ENCODE results near the gene KDM4B.

Gene KDM4B

DNA sequence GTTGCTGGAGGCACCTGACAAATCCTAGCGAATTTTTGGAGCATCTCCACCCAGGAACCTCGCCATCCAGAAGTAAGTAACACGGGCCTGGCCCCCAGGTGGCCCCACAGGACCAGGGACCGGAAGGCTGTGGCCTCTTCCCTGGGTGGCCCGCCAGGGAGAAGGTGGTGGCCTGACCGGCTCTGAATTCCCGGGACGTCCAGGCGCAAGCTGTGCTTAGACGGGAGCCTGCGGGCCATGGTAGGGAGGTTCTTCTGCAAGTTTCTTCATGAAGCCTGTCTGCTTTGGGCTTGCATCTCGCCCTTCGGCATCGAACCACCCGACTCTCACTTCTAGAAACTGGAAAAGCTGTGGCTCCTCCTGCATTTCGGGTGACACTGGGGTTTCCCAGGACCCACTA lies 47.4 kb downstream of the KDM4B start:
- Histone ChIP-seq H3K9me3 (ENCODE audit: severe bottlenecking) (no peaks in the 10 kb centered on the region), H3K4me1 (ENCODE audit: insufficient read depth, poor library complexity, severe bottlenecking) (peaks cover 9% of the 10 kb centered on the region), H3K27me3 (ENCODE audit: insufficient read depth, poor library complexity, severe bottlenecking) (no peaks in the 10 kb centered on the region), H3K27ac (ENCODE audit: poor library complexity, severe bottlenecking) (no peak overlapping the region), H3K4me3 (ENCODE audit: severe bottlenecking) (no peak overlapping the region), H3K36me3 (ENCODE audit: low read depth) (peaks cover 11% of the 10 kb centered on the region)
- ATAC-seq (ENCODE audit: low read depth), result no peak
- TF ChIP-seq, protein P1, sequence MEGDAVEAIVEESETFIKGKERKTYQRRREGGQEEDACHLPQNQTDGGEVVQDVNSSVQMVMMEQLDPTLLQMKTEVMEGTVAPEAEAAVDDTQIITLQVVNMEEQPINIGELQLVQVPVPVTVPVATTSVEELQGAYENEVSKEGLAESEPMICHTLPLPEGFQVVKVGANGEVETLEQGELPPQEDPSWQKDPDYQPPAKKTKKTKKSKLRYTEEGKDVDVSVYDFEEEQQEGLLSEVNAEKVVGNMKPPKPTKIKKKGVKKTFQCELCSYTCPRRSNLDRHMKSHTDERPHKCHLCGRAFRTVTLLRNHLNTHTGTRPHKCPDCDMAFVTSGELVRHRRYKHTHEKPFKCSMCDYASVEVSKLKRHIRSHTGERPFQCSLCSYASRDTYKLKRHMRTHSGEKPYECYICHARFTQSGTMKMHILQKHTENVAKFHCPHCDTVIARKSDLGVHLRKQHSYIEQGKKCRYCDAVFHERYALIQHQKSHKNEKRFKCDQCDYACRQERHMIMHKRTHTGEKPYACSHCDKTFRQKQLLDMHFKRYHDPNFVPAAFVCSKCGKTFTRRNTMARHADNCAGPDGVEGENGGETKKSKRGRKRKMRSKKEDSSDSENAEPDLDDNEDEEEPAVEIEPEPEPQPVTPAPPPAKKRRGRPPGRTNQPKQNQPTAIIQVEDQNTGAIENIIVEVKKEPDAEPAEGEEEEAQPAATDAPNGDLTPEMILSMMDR (IDR thresholded peaks at IDR 0.05; ENCODE audit: poor library complexity, severe bottlenecking), result no peak
- DNase-seq (ENCODE audit: low spot score), result no peak

DNA sequence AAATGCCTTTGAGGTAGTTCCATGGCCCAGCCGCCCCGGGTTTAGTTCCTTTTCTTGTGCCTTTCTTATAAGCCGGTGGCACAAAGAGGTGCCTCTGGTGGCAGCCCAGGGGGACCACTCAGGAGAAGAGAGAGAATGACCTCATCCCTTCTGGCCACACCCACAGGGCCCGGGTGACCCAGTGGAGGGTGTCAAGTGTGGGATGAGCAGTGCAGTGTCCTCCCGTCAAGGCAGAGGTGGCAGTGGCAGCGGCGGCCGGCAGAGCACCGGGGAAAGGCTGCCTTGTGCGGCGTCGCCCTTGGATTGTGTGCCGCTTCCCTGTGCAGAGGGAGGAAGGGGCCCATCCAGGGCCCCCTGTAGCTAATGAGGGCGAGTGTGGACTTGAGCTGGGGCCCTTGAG lies 47.9 kb downstream of the KDM4B start:
- ATAC-seq (ENCODE audit: low read depth) (no peak), DNase-seq (ENCODE audit: low spot score) (no peak)
- TF ChIP-seq, protein P1 (IDR thresholded peaks at IDR 0.05; ENCODE audit: poor library complexity, severe bottlenecking), result no peak
- Histone ChIP-seq H3K4me3 (ENCODE audit: severe bottlenecking) (no peak overlapping the region), H3K36me3 (ENCODE audit: low read depth) (peaks cover 11% of the 10 kb centered on the region), H3K9me3 (ENCODE audit: severe bottlenecking) (no peaks in the 10 kb centered on the region), H3K27ac (ENCODE audit: poor library complexity, severe bottlenecking) (peak overlapping the region; percentile 28), H3K4me1 (ENCODE audit: insufficient read depth, poor library complexity, severe bottlenecking) (peaks cover 9% of the 10 kb centered on the region), H3K27me3 (ENCODE audit: insufficient read depth, poor library complexity, severe bottlenecking) (no peaks in the 10 kb centered on the region)

DNA sequence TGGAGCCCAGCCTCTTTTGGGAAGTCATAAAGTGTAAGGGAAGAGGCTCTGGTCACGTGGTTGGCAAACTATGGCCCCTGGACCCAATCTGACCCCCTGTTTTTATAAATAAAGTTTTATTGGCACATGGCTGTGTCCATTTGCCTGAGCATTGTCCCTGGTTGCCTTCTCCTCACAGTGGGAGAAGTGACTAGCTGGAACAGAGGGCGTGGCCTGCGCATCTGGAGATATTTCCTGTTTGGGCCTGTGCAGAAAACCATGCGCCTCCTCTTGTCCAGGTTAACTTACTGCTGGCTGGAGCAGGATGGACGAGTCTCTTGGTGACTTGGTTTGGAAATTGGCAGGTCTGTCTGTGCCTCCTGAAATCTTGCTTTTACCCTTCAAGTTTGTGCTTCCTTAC lies 48.3 kb downstream of the KDM4B start:
- Histone ChIP-seq H3K27me3 (ENCODE audit: insufficient read depth, poor library complexity, severe bottlenecking) (no peaks in the 10 kb centered on the region), H3K36me3 (ENCODE audit: low read depth) (peaks cover 11% of the 10 kb centered on the region), H3K9me3 (ENCODE audit: severe bottlenecking) (no peaks in the 10 kb centered on the region), H3K4me1 (ENCODE audit: insufficient read depth, poor library complexity, severe bottlenecking) (peaks cover 9% of the 10 kb centered on the region), H3K27ac (ENCODE audit: poor library complexity, severe bottlenecking) (peak overlapping the region; percentile 28), H3K4me3 (ENCODE audit: severe bottlenecking) (no peak overlapping the region)
- TF ChIP-seq, protein P1 (IDR thresholded peaks at IDR 0.05; ENCODE audit: poor library complexity, severe bottlenecking), result peak; percentile 31
- DNase-seq (ENCODE audit: low spot score), result no peak
- peak; percentile 90 for ATAC-seq (ENCODE audit: low read depth)

DNA sequence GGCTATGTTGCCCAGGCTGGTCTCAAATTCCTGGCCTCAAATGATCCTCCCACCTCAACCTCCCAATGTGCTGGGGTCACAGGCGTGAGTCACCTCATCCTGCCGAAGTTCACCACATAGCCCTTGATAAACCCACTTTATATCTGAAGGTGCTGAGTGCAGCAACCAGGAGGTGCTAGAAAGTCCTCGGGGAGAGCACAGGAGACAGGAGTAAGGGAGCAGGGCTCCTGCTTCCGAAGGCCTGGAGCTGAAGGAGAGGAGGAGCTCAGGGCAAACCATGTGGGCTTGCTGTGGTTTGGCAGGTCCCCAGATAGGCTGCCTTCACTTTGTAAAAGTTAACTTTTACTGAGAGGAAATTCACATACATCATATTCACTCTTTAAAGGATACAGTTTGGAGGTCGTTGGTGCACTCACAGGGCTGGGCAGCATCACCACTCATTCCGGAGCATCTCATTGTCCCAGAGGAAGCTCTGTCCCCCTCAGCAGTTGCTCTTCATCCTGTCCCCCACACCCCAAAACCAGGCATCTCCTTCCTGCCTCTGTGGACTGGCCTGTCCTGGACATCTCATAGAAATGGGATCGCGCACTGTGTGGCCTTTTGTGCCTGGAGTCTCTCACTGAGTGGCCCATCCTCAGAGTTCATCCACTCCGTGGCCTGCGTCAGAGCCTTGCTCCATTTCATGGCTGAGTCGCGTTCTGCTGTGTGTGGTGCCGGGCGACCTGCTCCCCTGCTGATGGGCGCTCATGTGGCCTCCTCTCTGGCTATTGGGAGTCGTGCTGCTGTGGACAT lies 49.5 kb downstream of the KDM4B start:
- H3K27me3 ChIP-seq (ENCODE audit: insufficient read depth, poor library complexity, severe bottlenecking), result no peaks in the 10 kb centered on the region
- TF ChIP-seq, protein P1 (IDR thresholded peaks at IDR 0.05; ENCODE audit: poor library complexity, severe bottlenecking), result no peak
- no peak for ATAC-seq (ENCODE audit: low read depth)
- H3K4me1 ChIP-seq (ENCODE audit: insufficient read depth, poor library complexity, severe bottlenecking), result peaks cover 9% of the 10 kb centered on the region
- DNase-seq (ENCODE audit: low spot score), result no peak
- H3K4me3 ChIP-seq (ENCODE audit: severe bottlenecking), result no peak overlapping the region
- peaks cover 11% of the 10 kb centered on the region for H3K36me3 ChIP-seq (ENCODE audit: low read depth)
- peak overlapping the region; percentile 28 for H3K27ac ChIP-seq (ENCODE audit: poor library complexity, severe bottlenecking)
- no peaks in the 10 kb centered on the region for H3K9me3 ChIP-seq (ENCODE audit: severe bottlenecking)

DNA sequence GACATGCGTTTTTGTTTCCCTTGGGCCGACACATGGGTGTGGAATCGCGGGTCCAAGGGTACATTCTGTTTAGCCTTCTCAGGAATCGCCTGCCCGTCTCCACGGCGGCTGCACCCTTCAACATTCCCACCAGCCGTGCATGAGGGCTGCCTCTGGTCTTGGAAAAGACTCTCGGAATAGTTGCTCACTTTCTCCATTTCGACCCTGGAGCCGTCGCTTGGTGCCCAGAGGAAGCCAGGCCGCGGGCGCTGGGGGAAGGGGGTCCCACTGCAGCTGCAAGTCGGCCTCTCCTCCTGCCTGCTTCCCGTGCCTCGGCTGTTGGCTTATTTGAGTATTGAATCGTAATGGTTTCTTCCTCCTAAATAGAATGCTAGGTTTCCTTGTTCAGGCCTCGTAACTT lies 51.5 kb downstream of the KDM4B start:
- no peaks in the 10 kb centered on the region for H3K9me3 ChIP-seq (ENCODE audit: severe bottlenecking)
- H3K4me1 ChIP-seq (ENCODE audit: insufficient read depth, poor library complexity, severe bottlenecking), result peaks cover 9% of the 10 kb centered on the region
- ATAC-seq (ENCODE audit: low read depth) (no peak), DNase-seq (ENCODE audit: low spot score) (no peak)
- H3K36me3 ChIP-seq (ENCODE audit: low read depth), result peaks cover 11% of the 10 kb centered on the region
- H3K27me3 ChIP-seq (ENCODE audit: insufficient read depth, poor library complexity, severe bottlenecking), result no peaks in the 10 kb centered on the region
- no peak overlapping the region for H3K4me3 ChIP-seq (ENCODE audit: severe bottlenecking)
- H3K27ac ChIP-seq (ENCODE audit: poor library complexity, severe bottlenecking), result no peak overlapping the region
- TF ChIP-seq, protein P1 (IDR thresholded peaks at IDR 0.05; ENCODE audit: poor library complexity, severe bottlenecking), result no peak
